HPDE6-E6E7 (cell line): Measurements from ENCODE around the gene GTF2H2C.
"Not testable (repeated sequence)": the region's sequence is repeated elsewhere in the genome, so short reads cannot be mapped to it uniquely, and the experiment has no call there.

Source experiments
- DNase-seq: peaks from one replicate; pipeline ENCODE4 v3.0.0; 2011; ENCODE audit warnings: missing footprints; ENCODE audit errors: extremely low spot score

Gene GTF2H2C

GRCh38 chr5:69559908-69560330, at the start of gene GTF2H2C:
Gene GTF2H2C, plus strand, starts transcription at chr5:69560191. Its CDS starts 4,942 bp downstream, at chr5:69565133.
- DNase-seq: not testable (repeated sequence)

- DNase-seq: no peak
These were observed 49.3 kb upstream of the GTF2H2C start for GRCh38 chr5:69510694-69511093.

DNA sequence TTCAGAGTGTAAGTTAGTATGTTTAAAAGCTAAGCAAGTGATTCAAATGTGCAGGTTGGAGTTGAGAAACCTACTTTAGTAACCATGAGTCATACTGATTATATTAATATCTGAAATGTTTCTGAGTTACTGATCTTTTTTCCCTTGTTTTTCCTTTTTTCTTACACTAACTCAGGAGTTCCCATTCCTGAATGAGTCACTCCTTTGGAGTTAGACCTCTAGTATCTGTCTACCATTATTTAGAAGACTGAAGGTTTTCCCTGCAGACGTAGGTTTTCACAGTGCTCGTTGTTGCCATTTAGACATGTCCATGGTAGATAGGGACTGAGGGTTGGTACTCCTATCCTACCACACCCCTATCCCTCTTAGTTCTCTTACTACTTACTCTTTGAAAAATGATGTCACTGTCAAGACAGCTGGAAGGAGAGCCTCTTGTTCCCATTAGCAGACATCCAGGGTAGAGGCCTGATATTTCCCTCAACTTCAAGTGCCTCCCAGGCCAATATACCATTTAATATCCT, 47.2 kb upstream of the GTF2H2C start:
- peak; percentile 29 for DNase-seq

DNA sequence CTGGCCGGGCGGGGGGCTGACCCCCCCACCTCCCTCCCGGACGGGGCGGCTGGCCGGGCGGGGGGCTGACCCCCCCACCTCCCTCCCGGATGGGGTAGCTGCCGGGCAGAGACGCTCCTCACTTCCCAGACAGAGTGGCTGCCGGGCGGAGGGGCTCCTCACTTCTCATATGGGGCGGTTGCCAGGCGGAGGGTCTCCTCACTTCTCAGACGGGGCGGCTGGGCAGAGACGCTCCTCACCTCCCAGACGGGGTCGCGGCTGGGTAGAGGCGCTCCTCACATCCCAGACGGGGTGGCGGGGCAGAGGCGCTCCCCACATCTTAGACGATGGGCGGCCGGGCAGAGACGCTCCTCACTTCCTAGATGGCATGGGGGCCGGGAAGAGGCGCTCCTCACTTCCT, 44.4 kb upstream of the GTF2H2C start:
- DNase-seq: not testable (repeated sequence)

DNA sequence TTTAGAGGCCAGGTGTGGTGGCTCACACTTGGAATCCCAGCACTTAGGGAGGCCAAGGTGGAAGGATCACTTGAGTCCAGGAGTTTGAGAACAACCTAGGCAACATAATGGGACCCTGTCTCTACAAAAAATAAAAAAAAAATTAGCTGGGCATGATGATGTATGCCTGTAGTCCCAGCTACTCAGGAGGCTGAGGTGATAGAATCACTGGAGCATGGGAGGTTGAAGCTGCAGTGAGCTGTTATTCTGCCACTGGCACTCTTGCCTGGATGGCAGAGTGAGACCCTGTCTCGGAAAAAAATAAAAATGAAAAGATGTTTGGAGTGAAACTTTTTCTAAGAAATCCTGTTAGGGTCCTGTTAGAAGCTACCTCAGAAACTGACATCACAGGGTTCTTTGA, 43.2 kb upstream of the GTF2H2C start:
- DNase-seq: no peak

DNA sequence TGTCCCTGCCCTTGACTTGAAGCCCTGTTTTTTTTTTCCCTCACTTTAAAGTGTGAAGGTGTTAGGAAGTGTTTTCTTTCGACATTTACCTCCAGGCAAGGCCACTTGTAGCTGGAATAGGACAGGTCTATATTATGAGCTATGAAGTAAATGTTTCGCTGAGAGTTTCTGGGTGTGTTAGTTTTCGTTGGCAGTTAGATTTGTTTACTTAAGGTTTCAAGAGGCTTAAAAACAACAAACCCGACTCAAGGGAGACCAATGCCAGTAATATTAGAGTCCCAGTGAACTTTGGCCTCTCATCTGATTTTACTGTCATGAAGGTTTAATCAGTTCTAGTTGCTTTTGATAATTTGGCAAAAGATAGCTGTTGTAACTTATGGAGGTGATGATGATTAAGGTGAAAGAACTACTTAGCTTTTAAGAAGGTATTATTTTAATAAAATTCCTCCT, 42.2 kb upstream of the GTF2H2C start:
- DNase-seq: peak; percentile 27

DNA sequence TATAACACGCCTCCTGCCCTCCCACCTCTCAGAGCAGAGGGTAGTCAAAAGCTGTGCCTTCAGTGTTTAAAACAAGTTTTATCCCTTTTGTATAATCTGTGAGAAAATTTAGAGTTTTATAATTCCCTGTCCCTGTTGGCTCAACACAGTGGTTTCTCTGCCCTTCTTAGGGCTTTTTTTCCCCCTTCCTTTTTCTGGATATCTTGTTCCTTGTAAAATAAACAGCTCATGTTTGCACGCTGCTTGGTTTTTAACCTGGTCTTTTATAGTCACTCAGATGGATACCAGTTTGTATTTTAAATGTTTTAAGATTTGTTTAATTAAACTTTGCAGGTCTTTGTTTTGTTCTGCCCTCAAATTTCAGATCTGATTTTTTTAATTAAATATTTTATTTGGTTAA, 40.7 kb upstream of the GTF2H2C start:
- no peak for DNase-seq

DNA sequence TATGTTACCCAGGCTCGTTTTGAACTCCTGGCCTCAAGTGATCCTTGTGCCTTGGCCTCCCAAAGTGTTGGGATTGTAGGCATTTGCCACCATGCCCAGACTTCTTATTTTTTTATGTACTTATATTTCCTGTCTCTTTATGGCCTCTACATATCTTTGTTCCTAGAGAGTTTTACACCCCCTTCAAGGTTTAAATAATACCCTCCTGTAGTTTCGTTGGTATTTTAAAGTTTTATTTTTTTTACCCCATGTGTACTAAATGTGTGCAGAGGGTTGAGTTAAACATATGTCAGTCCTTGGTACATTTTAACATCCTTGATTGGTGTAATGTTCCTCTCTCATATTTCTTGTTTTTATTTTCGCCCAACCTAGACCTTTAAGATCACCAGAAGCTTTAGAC, 38.0 kb upstream of the GTF2H2C start:
- DNase-seq: no peak

- DNase-seq: no peak
These were observed 34.5 kb upstream of the GTF2H2C start for GRCh38 chr5:69525490-69525889.

DNA sequence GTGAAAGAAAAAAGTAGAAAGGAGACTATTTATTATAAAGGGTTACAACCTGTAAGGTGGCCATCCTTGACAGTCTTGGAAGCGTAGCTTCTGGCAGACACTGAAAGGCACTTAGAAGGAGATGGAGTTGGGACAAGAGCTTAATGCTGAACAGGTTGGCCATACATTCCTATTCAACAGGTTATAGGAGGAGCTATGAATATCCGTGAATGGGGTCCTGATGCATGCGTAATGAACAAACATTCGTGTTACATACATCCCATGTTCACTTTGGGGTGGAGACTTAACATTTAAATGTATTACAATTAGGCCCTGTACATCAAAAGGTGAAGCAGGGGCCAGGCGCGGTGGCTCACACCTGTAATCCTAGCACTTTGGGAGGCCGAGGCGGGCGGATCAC, 33.3 kb upstream of the GTF2H2C start:
- no peak for DNase-seq

DNA sequence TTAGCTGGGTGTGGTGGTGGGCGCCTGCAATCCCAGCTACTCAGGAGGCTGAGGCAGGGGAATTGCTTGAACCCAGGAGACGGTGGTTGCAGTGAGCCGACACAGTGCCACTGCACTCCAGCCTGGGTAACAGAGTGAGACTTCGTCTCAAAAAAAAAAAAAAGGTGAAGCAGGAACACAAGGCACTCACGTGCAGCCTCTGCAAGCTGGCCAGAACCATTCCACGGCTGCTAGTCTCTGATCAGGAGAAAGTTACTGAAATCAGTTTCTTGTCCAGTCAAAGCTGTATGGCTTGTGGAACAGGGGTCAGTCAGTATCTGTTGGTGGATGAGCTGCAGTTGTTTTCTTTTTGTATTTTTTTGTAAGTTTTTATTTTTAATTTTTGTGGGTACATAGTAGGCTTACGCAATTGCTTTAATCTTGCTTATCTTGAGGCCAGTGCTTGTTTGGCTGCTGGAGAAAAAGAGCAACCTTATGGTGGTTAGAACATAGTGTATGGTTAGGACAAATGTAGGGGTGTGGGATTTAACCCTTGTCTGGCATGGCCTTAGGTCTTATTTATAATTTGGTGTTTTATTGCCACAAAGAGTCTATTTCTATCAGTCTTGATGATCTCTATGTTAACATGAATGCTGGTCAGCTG, 32.7 kb upstream of the GTF2H2C start:
- no peak for DNase-seq

GRCh38 chr5:69528035-69528434, 32.0 kb upstream of the GTF2H2C start:
- peak; percentile 38 for DNase-seq

- no peak for DNase-seq
These were observed 31.4 kb upstream of the GTF2H2C start for GRCh38 chr5:69528609-69529008.

GRCh38 chr5:69530561-69531405, 29.2 kb upstream of the GTF2H2C start:
- no peak for DNase-seq

DNA sequence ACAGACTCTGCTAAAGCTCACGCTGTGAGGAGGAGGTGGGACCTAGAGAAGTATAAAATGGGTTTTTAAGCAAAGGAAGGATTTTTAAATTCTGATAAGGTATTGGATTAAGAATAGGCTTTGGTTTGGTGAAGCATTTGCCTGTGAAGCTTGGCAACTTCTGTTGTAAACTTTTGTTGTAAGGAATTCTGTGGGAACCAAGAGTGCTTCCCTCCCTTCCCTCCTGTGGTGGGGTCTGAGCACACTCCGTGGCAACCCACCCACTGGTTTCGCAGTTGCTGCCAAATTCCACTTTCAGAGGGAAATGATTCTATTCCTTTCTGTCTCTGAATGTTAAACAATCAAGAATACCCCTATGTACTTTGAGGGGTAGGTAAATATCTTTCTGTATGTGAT, 28.6 kb upstream of the GTF2H2C start:
- DNase-seq: no peak

DNA sequence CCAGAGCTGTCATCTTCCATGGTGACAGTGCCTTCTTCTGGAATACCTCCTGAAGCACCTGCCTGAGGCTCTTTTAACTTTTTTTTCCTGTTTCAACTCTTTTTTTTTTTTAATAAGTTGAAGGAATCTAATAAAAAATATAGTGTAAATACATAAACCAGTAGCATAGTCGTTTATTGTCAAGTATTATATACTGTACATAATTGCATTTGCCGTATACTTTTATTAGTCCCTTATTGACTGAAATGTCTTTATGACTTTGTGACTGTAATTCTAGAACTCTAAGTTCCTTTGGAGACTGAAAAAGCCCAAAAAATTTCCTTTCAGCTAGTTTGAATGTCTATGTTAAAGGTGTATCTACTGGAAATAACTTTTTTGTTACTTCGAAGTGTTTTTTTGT, 22.1 kb upstream of the GTF2H2C start:
- DNase-seq: not testable (repeated sequence)

GRCh38 chr5:69538735-69539134, 21.3 kb upstream of the GTF2H2C start:
- not testable (repeated sequence) for DNase-seq

GRCh38 chr5:69541347-69541746, 18.6 kb upstream of the GTF2H2C start:
- not testable (repeated sequence) for DNase-seq

GRCh38 chr5:69542838-69543618, 17.0 kb upstream of the GTF2H2C start:
- not testable (repeated sequence) for DNase-seq

DNA sequence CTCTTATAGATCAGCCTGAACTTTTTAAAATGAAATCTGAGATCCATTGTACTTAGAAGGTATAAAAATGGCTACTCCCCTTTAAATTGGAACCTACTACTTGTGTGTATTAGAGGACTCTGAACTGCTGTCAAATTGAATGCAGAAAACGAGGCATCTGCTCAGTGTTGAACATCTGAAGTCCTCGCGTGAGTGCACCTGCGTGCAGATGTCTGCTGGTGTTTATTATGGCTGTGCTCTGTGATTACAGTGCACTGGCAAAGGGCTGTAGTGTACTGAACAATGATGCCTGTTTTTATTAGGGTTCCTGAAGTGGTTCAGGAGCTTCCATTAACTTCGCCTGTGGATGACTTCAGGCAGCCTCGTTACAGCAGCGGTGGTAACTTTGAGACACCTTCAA, 15.4 kb upstream of the GTF2H2C start:
- DNase-seq: not testable (repeated sequence)

DNA sequence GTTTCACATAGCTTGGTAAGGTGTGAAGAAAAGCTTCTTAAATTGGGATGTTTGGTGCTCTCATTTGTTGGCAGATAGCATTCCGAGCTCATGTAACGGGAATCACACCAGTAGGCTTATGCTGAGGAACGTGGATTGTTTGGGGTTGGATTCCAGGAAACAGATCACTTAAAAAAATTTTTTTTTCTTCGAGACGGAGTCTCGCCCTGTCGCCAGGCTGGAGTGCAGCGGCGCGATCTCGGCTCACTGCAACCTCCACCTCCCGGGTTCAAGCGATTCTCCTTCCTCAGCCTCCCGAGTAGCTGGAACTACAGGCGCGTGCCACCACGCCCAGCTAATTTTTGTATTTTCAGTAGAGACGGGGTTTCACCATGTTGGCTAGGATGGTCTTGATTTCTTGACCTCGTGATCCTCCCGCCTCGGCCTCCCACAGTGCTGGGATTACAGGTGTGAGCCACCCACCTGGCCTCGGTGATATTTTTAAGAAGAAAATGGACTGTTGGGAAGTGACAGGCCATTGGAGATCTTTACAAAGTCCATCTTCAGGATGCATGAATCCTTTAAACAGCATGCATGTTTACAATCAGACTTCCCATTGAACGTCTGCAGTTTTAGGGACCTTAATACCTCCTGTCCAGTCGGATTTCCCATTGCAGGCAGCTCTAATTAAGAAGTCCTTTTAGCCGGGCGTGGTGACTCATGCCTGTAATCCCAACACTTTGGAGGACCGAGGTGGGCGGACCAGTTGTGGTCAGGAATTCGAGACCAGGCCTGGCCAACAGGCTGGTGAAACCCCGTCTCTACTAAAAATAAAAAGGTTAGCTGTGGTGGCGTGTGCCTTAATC, 818 bp downstream of the GTF2H2C start:
- not testable (repeated sequence) for DNase-seq
